GM19452 (cell line): ENCODE results near the gene SLC26A1.
"Not testable (repeated sequence)": the region's sequence is repeated elsewhere in the genome, so short reads cannot be mapped to it uniquely, and the experiment has no call there.

Source experiments
- ATAC-seq: cut with Tn5 transposase; IDR thresholded peaks from one replicate; pipeline ENCODE4 v1.9.1; 2021; ENCODE audit not compliant: unreplicated experiment

The SLC26A1 gene

DNA sequence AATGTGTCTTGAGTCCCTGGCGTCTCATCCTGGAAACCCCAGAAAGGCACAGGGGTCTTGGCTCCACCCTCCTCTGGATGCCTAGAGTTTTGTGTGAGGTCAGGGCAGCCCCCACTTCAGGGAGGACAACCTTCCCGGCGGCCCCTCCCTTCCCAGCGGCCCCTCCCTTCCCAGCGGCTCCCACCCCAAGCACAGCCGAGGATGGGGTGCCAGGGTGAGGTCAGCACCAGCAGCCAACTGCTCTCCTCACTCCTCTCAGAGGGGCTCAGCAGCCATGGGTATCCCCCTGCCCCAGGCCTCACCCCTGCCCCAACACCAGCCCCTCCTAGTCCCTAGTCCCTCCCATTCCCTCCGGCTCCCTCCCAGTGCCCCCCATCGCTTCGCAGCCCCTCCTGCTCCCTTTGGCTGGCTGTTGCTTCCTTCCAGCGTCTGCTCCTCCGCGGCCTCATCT, 37.2 kb downstream of the SLC26A1 start:
- ATAC-seq, result no peak

DNA sequence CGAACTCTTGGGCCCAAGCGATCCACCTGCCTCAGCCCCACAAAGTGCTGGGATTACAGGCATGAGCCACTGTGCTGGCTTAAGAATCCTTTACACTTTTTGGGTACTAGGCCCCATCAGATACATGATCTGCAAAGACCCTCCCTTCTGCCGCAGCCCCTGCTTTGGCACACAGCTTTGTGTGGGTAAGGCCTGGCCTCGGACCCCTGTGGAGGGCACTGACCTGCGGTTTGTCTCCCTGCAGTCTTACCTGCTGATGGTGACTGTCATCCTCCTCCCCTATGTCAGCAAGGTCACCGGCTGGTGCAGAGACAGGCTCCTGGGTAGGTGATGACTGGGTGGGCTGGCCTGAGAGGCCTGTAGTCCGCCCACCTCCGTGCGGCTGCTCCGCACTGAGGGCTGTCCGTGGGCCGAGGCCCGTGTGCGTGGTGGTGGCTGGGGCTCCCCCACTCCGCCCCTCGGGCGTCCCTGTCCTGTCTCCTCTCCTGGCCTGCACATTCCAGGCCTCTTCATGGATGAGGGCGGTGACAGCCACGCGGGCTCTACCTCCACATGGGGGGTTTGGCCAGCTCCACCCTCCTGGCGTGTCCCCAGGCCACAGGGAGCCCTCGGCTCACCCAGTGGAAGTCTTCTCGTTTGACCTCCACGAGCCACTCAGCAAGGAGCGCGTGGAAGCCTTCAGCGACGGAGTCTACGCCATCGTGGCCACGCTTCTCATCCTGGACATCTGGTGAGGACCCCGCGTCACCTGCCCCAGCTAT, 37.9 kb downstream of the SLC26A1 start:
- no peak for ATAC-seq

DNA sequence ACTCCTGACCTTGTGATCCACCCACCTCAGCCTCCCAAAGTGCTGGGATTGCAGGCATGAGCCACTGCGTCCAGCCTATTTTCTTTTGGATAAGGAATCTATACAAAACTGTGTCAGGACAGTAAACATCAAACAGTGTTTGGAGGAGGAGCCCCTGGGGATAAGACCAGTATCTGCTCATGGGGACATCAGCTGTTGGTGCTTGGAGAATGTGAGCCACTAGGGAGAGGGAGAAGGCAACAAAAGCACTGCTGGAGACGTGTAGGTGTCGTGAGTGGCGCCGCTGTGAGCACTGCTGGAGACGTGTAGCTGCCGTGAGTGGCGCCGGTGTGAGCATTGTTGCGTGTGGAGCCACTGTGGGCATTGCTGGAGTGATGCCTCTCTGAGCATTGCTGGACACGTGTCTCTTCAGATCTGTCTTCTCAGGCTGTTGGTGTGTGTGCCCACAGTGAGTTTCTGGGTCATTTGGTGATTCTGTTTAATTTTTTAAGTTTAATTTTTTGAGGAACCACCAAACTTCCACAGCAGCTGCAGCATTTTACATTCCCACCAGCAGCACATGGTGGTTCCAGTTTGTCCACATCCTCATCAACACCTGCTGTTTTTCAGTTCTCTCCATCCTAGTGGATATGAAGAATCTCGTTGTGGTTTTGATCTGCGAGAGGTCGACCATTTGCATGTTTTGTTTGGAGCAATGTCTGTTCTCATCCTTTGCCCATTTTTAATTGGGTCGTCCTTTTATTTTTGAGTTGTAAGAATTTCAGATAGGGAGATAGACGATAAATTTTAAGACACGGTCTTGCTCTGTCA, 38.8 kb downstream of the SLC26A1 start:
- ATAC-seq, result no peak

DNA sequence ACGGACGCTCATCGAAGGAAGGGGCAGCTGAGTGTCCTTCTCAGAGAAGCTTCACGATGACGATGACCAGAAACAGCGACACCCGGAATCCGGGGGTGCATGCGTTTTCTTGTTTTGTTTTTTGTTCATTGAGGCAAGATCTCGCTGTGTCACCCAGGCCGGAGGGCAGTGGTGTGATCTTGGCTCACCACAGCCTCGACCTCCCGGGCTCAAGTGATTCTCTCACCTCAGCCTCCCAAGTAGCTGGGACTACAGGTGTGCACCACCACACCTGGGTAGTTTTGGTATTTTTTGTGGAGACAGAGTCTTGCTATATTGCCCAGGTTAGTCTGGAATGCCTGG, 39.7 kb downstream of the SLC26A1 start:
- no peak for ATAC-seq

DNA sequence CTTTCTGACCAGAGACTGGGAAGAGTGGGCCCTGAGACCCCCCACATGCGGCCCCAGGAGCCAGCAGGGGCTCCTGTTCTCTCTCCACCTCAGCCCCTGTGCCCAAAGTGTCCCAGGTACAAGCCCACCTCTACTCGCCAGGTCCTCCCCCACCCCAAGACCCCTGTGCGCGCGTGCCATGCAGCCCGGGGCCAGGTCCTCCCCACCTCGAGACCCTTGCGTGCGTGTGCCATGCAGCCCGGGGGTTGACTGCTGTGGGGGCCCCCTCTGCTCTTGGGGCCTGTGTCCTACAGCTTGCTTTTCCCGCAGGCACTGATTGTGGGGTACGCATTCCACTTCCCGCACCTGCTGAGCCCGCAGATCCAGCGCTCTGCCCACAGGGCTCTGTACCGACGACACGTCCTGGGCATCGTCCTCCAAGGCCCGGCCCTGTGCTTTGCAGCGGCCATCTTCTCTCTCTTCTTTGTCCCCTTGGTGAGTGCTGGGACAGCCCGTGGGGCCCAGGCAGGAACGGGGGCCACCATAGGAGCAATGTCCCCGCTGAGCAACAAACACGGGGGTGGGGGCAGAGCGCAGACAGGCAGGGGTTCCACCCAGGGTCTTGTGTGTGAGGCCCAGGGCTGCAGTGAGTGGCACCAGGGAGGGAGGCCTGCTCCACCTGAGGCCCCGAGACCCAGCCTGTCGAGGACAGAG, 40.2 kb downstream of the SLC26A1 start:
- no peak for ATAC-seq

DNA sequence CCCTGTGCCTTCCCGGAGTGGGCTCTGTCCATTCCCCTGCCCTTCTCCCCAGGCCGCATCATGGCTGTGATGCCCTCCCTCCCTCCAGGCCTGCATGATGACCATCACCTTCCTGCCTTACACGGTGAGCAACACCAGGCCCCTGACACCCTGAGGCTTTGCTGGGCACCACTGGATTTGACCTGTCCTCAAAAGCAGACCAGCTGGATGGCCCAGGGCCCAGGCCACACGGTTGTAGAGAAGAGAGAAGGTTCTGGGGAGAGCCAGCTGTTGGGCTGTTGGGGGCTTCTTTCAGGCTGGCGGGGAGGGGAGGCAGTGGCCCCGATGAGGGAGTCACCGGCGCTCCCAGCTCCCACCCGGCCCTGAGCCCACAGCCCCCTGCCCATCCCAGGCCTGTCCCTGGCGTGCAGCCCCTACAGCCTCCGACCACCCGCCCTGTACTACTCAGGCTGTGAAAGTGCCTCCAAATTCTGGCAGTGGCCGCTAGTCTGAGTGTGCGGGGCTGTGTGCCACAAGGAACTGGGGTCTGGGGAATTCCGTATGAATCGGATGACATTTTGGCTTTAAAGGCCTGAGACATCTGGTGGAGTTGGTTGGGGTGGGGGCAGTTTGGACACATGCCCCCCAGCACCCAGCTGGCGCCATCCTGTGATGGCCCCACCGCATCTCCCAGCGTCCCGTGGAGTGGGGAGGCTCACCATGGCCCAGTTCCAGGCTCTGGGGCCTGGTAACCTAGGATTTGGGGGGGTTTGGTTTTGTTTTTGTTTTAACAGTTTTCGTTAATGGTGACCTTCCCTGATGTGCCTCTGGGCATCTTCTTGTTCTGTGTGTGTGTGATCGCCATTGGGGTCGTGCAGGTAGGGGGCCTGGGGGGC, 41.4 kb downstream of the SLC26A1 start:
- no peak for ATAC-seq

DNA sequence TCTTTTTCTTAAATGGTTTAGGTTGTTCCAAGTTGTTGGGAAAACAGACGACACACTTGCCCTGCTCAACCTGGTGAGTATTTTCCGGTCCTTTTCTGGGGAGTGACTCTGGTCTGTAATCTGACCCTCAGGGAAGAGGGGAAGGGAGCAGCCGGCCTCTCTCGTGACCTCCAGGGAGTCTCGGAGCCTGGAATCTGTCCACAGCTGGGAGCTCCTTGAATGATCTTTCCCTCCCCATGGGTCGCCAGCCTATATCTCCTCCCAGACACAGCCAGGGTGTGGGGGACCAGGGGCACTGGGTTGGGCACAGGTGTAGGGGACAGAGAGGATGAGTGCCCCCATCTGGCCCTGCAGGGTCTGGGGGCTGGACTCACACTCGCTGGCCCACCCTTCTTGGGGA, 42.0 kb downstream of the SLC26A1 start:
- no peak for ATAC-seq

DNA sequence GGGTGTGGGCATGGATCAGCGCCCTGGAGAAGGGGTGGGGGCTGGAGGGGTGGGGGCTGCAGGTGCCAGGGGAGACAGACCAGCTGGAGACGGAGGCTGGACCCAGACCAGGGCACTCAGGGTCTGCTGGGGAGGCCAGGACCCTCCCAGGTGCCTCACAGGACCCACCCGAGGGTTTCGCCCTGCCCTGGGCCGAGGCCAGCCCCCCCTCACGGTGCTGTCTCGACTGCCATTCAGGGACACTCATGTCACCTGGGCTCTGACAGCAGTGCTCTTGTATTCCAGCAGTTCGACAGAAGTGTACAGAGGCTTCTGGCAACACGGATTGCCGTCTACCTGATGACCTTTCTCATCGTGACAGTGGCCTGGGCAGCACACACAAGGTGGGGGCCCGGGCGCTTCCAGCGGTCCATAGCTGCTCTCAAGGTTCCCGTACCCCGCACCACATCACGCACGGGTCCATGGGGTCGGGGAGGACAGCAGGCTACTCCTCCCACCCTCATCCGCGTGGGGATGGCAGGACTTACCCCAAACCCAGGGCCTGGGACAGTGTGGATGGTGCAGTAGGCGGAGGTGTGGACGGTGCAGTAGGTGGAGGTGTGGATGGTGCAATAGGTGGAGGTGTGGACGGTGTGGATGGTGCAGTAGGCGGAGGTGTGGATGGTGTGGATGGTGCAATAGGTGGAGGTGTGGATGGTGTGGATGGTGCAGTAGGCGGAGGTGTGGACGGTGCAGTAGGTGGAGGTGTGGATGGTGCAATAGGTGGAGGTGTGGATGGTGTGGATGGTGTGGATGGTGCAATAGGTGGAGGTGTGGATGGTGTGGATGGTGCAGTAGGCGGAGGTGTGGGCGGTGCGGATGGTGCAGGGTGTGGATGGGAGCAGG, 42.8 kb downstream of the SLC26A1 start:
- ATAC-seq, result no peak

DNA sequence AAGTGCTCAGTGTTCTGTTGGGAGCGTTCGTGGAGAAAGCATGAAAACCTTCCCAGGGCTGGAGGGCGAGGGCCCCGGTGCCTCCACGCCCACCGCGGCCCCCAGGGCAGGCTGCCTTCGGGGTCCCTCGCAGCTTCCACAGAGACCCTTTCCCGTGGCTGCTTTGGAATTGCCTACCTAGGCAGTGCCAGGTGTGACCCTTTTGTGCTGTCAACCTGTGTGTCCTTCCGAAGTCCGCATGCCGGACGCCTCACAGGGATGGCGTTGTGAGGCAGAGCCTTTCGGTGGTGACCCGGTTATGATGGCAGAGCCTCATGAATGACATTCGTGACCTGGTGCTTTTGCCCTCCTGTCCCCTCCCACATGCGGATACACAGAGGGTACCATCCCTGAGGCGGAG, 43.5 kb downstream of the SLC26A1 start:
- ATAC-seq, result no peak

DNA sequence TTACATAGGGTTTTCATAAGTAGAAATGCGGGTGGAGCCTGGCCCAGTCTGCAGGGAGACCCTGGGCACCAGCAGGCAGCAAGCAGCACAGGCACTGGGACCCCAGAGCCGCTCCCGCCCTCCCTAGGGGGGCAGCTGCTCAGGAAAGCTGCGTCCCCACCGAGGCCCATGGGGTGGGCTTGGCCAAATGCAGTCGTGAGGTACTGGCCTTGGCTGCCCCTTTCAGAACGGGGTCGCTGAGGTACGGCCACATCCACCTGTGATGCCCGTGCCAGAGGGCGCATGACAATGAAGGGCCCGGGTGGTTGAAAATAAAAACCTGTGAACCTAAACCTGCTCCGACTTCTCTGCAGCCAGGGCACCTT, 44.3 kb downstream of the SLC26A1 start:
- ATAC-seq, result no peak

DNA sequence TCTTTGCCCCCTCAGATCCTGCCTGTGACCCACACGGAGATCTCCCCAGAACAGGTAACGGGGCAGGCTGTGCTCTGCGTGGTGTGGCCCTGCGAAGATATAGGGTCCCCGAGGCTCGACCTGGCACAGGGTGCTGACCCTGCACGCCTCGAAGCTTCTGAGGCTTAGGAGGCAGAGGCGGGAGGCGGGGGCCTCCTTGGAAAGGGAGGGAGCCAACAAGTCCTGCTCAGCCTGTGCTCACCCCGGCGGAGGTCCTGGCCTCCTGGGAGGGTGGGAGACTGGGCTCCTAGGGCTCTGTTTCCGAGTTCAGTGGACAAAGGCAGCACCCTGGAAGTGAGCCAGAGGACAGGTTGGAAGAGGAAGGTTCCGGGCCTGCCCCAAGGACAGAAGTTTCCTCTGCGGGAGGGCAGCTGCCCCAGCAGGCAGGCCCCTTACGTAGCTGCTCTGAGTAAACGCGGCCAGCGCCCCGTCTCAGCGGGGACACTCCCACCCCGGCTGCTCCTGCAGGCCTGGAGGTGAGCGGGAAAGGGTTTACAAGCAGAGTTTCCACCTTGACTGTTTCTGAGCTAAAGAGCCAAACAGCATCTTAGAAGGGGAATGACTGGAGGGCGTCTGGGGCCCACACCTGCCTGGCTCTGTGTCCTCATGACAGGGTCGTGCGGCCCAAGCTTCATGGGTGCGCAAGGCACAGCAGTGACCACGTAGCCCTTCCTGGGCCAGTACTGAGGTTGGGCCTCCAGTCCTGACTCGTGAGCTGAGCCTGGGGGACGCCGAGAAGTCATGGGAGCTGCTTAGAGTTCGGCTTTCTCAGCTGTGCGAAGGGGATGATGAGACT, 44.9 kb downstream of the SLC26A1 start:
- ATAC-seq, result no peak

DNA sequence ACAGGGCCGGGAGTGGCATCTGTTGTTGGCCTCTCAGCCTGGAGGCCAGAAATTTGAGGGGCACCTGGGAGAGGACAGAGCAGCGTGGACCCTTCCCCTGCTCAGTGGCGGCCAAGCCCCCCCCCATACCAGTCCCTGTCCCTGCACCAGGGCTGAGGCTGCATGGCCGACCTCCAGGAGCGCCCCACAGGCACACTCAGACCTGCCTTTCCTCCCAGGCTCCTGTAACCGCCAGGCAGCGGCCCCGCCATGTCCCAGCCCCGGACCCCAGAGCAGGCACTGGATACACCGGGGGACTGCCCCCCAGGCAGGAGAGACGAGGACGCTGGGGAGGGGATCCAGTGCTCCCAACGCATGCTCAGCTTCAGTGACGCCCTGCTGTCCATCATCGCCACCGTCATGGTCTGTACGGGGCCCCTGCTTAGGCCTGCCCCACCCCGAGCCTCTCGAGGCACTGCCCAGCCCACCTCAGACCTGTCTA, 45.7 kb downstream of the SLC26A1 start:
- ATAC-seq, result no peak

DNA sequence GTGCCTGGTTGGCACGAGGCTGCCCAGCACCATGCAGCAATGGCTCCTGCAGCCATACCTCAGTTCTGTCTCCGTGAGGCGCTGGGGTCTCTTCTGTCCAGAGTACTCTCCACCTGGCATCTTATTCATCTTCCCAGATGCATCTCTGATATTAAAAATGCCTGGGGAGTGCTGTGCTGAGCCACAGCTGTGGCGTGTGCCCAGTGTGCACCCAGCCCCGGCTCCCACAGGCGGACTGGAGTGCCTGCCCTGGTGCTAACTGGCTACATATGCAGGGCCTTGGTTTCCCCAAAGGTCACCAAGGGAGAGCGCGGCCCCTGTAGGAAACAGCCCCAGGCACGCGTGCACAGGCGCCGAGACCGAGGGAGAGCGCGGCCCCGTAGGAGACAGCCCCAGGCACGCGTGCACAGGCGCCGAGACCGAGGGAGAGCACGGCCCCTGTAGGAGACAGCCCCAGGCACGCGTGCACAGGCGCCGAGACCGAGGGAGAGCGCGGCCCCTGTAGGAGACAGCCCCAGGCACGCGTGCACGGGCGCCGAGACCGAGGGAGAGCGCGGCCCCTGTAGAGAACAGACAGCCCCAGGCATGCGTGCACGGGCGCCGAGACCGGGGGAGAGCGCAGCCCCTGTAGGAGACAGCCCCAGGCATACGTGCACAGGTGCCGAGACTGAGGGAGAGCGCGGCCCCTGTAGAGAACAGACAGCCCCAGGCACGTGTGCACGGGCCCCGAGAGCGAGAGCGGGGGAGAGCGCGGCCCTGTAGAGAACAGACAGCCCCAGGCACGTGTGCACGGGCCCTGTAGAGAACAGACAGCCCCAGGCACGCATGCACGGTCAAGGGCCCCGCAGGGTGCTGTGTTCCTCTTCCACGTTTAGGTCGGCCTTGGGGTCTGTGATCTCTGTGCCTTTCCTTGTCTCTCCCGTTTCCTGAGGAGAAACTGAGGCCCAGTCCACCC, 46.4 kb downstream of the SLC26A1 start:
- ATAC-seq, result no peak

DNA sequence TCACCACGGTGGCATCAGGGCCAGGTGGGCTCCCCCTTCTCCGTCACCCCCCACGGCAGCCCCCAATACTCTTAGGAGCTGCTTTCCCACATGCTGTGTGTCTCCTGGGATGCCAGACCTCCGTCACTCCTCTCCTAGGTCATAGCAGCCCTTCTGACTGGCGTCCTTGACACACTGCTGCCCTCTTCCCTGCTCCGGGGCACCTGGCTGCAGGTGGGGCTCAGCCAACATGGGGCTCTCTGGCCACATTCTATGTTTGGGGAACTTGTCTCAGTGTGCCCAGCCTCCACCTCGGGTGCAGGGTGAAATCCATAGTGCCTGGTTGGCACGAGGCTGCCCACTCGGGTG, 47.1 kb downstream of the SLC26A1 start:
- no peak for ATAC-seq

DNA sequence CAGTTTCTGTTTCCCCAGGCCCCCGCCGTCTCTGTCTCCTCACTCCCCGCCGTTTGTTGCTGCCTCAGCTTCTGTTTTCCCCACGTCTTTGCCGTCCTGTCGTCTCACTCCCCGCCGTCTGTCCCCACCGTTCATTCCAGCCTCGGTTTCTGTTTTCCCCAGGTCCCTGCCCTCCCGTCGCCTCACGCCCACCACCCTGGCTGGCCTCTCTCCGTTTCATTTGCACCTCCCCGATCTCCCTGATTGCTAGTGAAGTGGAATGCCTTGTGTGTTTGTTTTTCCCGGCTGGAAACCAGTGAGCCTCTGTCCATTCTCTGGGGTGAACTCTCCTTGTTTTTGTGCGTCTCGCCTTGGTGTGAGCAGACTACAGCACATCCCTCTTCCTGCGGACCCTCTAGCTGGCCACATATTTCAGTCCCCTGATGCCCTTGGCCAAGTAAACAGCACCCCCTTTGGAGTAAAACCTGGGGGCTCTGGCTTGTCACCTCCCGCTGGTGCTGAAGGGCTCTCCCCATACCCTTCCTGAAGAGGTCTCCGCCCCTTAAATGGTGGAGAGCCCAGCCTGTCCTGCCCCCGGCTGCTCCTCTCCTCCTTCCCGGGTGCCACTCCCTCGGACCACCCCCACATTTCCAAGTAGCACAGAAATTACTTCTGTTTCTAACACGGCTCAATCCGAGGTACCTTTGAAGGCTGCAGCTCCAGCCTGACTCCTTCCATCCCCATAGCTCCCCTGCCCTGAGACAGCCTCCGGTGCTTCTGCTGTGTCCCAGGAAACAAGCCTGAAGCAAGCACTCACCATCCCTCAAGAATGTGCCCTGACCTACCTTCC, 47.7 kb downstream of the SLC26A1 start:
- no peak for ATAC-seq

DNA sequence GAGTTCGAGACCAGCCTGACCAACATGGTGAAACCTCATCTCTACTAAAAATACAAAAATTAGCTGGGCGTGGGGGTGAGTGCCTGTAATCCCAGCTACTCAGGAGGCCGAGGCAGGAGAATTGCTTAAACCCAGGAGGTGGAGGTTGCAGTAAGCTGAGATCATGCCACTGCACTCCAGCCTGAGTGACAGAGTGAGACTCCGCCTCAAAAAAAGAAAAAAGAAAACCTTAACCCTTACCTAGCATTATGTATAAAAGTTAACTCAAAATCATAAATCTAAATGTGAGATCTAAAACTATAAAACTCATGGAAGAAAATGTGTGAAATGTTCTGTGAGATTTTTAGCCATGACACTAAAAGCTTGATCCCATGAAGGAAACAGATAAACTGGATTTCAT, 53.7 kb downstream of the SLC26A1 start:
- ATAC-seq, result not testable (repeated sequence)
